ENCODE results near the gene GBP3. TPM values are rescaled to one million over a fixed set of nuclear protein-coding genes. Genes with fewer than 3 reads are reported as not detected.
A peak's percentile ranks its signal among the peaks of the same experiment; 100 is the strongest.

Gene GBP3
- total RNA-seq, result 10 to 100 TPM; 10.1 to 44.9 (median 22.9) TPM

- Histone ChIP-seq H3K4me1 (peaks cover 4 to 5% of the 10 kb centered on the region in 2 donors), H3K4me3 (peak within 1 kb of the TSS; percentile 54 to 70 (median 54)), H3K27ac (peak within 1 kb of the TSS; percentile 90), H3K27me3 (no peaks in the 10 kb centered on the region), H3K9me3 (no peaks in the 10 kb centered on the region), H3K36me3 (no peaks in the 10 kb centered on the region)
- TF ChIP-seq POLR2AphosphoS5 (IDR thresholded peaks at IDR 0.05) (peak in 2 of 3 donors; percentile 20 to 30), POLR2A (IDR thresholded peaks at IDR 0.05) (no peak)
- TF ChIP-seq, protein P1, sequence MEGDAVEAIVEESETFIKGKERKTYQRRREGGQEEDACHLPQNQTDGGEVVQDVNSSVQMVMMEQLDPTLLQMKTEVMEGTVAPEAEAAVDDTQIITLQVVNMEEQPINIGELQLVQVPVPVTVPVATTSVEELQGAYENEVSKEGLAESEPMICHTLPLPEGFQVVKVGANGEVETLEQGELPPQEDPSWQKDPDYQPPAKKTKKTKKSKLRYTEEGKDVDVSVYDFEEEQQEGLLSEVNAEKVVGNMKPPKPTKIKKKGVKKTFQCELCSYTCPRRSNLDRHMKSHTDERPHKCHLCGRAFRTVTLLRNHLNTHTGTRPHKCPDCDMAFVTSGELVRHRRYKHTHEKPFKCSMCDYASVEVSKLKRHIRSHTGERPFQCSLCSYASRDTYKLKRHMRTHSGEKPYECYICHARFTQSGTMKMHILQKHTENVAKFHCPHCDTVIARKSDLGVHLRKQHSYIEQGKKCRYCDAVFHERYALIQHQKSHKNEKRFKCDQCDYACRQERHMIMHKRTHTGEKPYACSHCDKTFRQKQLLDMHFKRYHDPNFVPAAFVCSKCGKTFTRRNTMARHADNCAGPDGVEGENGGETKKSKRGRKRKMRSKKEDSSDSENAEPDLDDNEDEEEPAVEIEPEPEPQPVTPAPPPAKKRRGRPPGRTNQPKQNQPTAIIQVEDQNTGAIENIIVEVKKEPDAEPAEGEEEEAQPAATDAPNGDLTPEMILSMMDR (IDR thresholded peaks at IDR 0.05), result no peak
- DNase-seq (ENCODE audit: low spot score in 2 of 2), result no peak
- intact Hi-C loops (cut with DNase I; ENCODE audit: low total_unique reads), result no loop called here
These were observed at the start of gene GBP3 for GRCh38 chr1:89022167-89022959. GBP3 (minus strand) TSS chr1:89022866; CDS start chr1:89020721, 2,145 bp downstream.

DNA sequence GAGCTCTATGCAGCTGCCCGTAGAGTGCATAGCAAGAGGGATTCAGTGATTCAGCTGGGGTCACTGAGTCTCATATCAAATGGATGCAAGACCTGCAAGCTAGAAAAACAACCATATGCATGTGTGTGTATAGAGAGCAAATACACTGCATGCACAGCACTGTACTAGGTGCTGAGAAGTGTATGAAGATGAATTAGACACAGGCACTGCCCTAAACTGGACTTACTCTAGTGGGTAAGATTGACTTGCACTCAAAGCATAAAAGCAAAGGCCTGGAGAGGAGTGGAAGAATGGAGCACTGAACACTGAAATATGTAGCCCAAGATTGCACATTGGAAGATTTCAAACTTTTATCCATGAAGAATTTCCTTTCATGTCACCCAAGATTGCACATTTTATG is 47.8 kb upstream of the GBP3 start:
- intact Hi-C loops (cut with DNase I; ENCODE audit: low total_unique reads), result no loop called here
- no peak for DNase-seq (ENCODE audit: low spot score in 2 of 2)
- H3K27ac ChIP-seq, result no peak overlapping the region

DNA sequence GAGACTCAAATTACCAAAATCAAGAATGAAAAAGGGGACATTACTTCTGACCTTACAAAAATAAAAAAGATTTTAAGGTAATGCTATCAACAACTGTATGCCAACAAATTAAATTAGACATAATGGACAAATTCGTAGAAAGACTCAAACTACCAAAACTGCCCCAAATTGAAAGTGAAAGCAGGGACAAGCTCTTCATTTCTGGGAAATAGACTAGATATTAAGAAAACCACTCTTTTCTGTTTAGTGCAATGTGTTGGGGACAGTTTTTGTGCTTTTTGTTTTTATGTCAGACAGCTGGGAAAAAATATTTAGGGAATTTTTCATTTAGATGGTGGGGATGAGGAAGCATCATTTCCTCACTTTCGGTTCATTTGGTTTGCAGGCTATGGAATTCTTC is 47.3 kb upstream of the GBP3 start:
- intact Hi-C loops (cut with DNase I; ENCODE audit: low total_unique reads), result no loop called here
- Histone ChIP-seq H3K27me3 (no peaks in the 10 kb centered on the region), H3K27ac (no peak overlapping the region), H3K9me3 (no peaks in the 10 kb centered on the region), H3K4me3 (peak overlapping the region; percentile 18 to 59 (median 25)), H3K36me3 (no peaks in the 10 kb centered on the region), H3K4me1 (no peaks in the 10 kb centered on the region)
- no peak for DNase-seq (ENCODE audit: low spot score in 2 of 2)
- TF ChIP-seq POLR2AphosphoS5 (IDR thresholded peaks at IDR 0.05) (no peak), POLR2A (IDR thresholded peaks at IDR 0.05) (no peak)
- TF ChIP-seq, protein P1 (IDR thresholded peaks at IDR 0.05), result no peak

More for the DNA sequence above, 47.8 kb upstream of the GBP3 start:
- H3K36me3 ChIP-seq, result no peaks in the 10 kb centered on the region
- peak overlapping the region; percentile 18 to 59 (median 25) for H3K4me3 ChIP-seq
- TF ChIP-seq, protein P1 (IDR thresholded peaks at IDR 0.05), result no peak
- H3K4me1 ChIP-seq, result no peaks in the 10 kb centered on the region
- H3K9me3 ChIP-seq, result no peaks in the 10 kb centered on the region
- H3K27me3 ChIP-seq, result no peaks in the 10 kb centered on the region

- H3K27me3 ChIP-seq, result no peaks in the 10 kb centered on the region
- TF ChIP-seq POLR2AphosphoS5 (IDR thresholded peaks at IDR 0.05) (no peak), POLR2A (IDR thresholded peaks at IDR 0.05) (no peak)
- TF ChIP-seq, protein P1 (IDR thresholded peaks at IDR 0.05), result no peak
- no peak for DNase-seq (ENCODE audit: low spot score in 2 of 2)
- H3K9me3 ChIP-seq, result no peaks in the 10 kb centered on the region
- H3K36me3 ChIP-seq, result no peaks in the 10 kb centered on the region
- no peaks in the 10 kb centered on the region for H3K4me1 ChIP-seq
- H3K4me3 ChIP-seq, result no peak overlapping the region
- peak overlapping the region in 1 of 2 donors; percentile 25 for H3K27ac ChIP-seq
- intact Hi-C loops (cut with DNase I; ENCODE audit: low total_unique reads), result no loop called here
These were observed 45.6 kb upstream of the GBP3 start for GRCh38 chr1:89068291-89068690.

DNA sequence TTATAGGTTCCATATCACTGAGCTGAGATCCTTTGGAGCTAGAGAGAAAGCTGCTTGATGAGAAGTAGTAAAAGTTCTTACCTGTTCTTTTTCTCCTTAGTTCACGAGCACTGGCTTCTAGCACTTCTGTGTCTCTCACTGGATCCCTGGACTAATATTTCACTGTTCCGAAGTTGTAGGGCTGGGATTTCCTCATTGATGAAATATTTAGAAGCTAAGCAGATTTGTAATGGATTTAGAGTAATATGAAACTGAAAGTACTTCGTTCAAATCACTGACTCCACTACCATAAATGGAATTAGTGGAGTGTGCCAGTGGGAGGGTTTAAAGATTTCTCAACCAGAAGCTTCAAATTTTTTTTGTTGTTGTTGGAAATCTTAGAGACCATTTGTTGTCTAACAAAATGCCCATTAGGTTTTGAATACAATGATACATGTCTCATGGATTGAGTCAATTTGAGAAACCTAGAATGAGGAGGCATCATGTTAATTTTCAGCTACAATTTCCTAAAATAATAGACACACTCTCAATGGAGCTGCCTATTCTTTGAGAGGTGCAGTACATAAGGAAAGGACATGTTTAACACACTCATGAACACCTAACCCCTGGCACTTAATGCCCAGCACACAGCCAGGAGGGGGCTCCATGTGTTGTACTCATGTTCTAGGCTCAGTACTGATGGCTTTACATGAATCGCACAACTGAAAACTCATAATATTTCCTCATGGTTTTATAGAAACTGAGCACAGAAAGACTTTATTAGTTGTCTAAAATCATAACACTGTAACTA is 42.6 kb upstream of the GBP3 start, which contains the start of gene GBP1:
TSS of gene GBP1 (minus strand) at position 130 of the 790 bp plus-strand sequence. CDS start 1,974 bp downstream, outside the sequence.
- Histone ChIP-seq H3K4me1 (no peaks in the 10 kb centered on the region), H3K27ac (peak within 1 kb of the TSS; percentile 92 to 93), H3K4me3 (peak within 1 kb of the TSS; percentile 50 to 67 (median 53)), H3K27me3 (no peaks in the 10 kb centered on the region), H3K36me3 (no peaks in the 10 kb centered on the region), H3K9me3 (no peaks in the 10 kb centered on the region)
- no peak for DNase-seq (ENCODE audit: low spot score in 2 of 2)
- intact Hi-C loops (cut with DNase I; ENCODE audit: low total_unique reads), result no loop called here
- peak in 2 of 3 donors; percentile 30 to 53 for TF ChIP-seq POLR2AphosphoS5 (IDR thresholded peaks at IDR 0.05)
- TF ChIP-seq, protein P1 (IDR thresholded peaks at IDR 0.05), result no peak
- TF ChIP-seq POLR2A (IDR thresholded peaks at IDR 0.05), result peak; percentile 15

Measured in breast epithelium (tissue), 4 donors.